Measurements from ENCODE around the gene PHGDH. TPM values are rescaled to one million over a fixed set of nuclear protein-coding genes. Genes with fewer than 3 reads are reported as not detected.

The PHGDH gene
- total RNA-seq, 1 donor from 2014 or later = 163 TPM

DNA sequence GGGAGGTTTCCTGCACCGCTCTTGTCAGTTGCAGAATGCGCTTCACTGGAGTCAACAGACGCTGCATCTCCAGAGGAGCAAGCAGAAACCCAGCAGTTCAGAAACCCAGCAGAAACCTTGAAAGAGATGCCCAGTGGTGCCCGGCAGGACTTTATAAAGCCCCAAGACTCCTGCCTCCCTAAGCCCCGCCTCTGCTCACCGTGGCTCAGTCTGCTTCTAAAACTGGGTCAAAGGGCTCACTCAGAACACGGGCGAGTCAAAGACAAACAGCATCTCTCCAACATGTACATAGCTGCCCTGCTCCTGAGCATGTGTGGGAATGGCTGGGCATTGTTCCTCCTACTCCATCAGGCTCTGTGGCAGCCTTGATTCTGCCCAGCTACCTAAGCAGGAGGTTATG lies 57.0 kb downstream of the PHGDH start, which contains the start of gene HMGCS2:
HMGCS2 (minus strand) TSS at position 128 of the 400 bp plus-strand sequence; CDS start at position 67, 61 bp downstream.
- DNase-seq (ENCODE audit: low read depth) = no peak
- TF ChIP-seq, protein P1, sequence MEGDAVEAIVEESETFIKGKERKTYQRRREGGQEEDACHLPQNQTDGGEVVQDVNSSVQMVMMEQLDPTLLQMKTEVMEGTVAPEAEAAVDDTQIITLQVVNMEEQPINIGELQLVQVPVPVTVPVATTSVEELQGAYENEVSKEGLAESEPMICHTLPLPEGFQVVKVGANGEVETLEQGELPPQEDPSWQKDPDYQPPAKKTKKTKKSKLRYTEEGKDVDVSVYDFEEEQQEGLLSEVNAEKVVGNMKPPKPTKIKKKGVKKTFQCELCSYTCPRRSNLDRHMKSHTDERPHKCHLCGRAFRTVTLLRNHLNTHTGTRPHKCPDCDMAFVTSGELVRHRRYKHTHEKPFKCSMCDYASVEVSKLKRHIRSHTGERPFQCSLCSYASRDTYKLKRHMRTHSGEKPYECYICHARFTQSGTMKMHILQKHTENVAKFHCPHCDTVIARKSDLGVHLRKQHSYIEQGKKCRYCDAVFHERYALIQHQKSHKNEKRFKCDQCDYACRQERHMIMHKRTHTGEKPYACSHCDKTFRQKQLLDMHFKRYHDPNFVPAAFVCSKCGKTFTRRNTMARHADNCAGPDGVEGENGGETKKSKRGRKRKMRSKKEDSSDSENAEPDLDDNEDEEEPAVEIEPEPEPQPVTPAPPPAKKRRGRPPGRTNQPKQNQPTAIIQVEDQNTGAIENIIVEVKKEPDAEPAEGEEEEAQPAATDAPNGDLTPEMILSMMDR (IDR thresholded peaks at IDR 0.05; ENCODE audit: insufficient read depth, low read length, poor library complexity, severe bottlenecking) = no peak
- no peak within 1 kb of the TSS for H3K4me3 ChIP-seq (ENCODE audit: low read depth, low read length)
- no peaks in the 10 kb centered on the region for H3K36me3 ChIP-seq (ENCODE audit: control insufficient read depth, insufficient read depth, low read length)
- no peaks in the 10 kb centered on the region for H3K27me3 ChIP-seq (ENCODE audit: control insufficient read depth, insufficient read depth, low read length)

DNA sequence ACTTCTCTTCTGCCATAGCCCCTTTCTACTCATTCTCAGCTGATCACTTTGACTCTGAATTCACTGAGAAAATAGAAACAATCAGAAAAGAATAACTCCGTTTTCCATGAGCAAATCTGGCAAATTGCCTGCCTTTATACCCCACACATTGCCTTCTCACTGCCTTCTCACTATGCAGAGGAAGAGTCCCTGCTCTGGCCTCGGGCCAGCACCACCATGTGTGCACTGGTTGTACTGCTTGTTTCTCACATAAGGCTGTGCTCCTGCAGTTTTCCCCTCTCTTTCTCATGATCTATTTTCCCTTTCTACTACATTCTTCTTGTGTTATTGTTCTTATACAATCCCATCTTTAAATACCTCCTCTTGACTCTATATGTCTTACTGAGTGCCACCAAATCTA lies 59.3 kb downstream of the PHGDH start:
- H3K27me3 ChIP-seq (ENCODE audit: control insufficient read depth, insufficient read depth, low read length) = no peaks in the 10 kb centered on the region
- no peaks in the 10 kb centered on the region for H3K36me3 ChIP-seq (ENCODE audit: control insufficient read depth, insufficient read depth, low read length)
- DNase-seq (ENCODE audit: low read depth) = no peak
- H3K4me3 ChIP-seq (ENCODE audit: low read depth, low read length) = no peak overlapping the region
- TF ChIP-seq, protein P1 (IDR thresholded peaks at IDR 0.05; ENCODE audit: insufficient read depth, low read length, poor library complexity, severe bottlenecking) = no peak

DNA sequence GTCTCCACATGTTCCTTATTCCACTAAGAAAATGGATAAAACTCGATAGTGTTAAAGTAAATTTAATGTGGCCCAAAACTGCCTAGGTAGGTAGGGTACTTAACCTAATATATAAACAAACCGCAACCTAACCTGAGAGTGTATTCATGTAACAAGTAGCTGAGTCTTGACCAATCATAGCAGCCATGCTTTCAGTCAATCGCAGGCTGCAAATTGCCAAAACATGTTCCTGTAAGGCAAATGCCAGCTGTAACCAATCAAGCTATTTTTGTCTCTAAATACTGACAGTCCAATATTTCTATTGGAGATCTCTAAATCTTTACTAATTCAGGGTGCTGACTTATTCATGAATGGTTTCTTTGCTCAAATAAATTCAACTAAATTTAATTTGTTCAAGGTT lies 60.0 kb downstream of the PHGDH start:
- no peak for DNase-seq (ENCODE audit: low read depth)
- Histone ChIP-seq H3K36me3 (ENCODE audit: control insufficient read depth, insufficient read depth, low read length) (no peaks in the 10 kb centered on the region), H3K27me3 (ENCODE audit: control insufficient read depth, insufficient read depth, low read length) (no peaks in the 10 kb centered on the region), H3K4me3 (ENCODE audit: low read depth, low read length) (no peak overlapping the region)
- TF ChIP-seq, protein P1 (IDR thresholded peaks at IDR 0.05; ENCODE audit: insufficient read depth, low read length, poor library complexity, severe bottlenecking) = no peak

DNA sequence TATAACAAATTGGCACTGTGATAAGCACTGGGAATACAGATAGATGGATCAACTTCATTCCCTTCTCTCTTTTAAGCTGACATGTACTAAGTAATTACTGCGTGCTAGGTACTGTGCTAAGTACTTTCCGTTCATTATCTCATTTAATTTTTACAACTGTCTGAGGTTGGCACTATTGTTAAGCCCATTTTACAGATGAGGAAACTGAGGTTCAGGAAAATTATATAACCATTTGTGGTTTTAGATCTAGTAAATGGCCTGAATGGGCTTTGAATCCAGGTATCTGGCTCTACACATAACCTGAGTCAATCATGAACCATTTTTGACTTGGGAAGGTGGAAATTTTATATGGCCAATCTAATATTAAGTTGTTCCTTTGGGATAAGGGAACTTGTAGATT lies 60.6 kb downstream of the PHGDH start:
- DNase-seq (ENCODE audit: low read depth) = no peak
- TF ChIP-seq, protein P1 (IDR thresholded peaks at IDR 0.05; ENCODE audit: insufficient read depth, low read length, poor library complexity, severe bottlenecking) = no peak
- Histone ChIP-seq H3K27me3 (ENCODE audit: control insufficient read depth, insufficient read depth, low read length) (no peaks in the 10 kb centered on the region), H3K36me3 (ENCODE audit: control insufficient read depth, insufficient read depth, low read length) (no peaks in the 10 kb centered on the region), H3K4me3 (ENCODE audit: low read depth, low read length) (no peak overlapping the region)

DNA sequence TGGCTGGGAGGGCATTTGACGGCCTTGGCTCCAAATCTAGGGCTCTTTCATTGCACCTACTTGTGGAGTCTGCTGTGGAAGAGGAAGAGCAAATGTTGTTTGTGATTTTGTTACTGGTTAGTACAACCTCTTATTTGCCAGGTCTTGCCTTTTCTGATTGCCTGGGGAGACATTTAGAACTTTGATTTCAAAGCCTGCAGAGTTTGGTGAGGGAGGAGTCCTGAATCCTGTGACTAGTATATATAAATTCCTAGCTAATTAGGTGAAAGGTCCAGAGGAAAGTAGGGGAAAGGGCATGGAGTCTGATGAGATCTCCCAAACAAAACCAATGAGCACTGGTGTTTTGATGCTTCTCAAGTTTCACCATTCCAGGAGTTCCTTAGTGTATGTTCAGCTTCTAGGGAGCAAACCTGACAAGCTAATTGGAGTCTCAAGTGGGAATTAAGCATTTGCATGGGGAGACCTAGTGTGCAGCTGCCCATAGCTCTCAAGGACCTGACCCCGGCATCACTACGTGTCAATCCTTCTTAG lies 62.0 kb downstream of the PHGDH start:
- H3K4me3 ChIP-seq (ENCODE audit: low read depth, low read length) = no peak overlapping the region
- TF ChIP-seq, protein P1 (IDR thresholded peaks at IDR 0.05; ENCODE audit: insufficient read depth, low read length, poor library complexity, severe bottlenecking) = no peak
- no peaks in the 10 kb centered on the region for H3K36me3 ChIP-seq (ENCODE audit: control insufficient read depth, insufficient read depth, low read length)
- no peaks in the 10 kb centered on the region for H3K27me3 ChIP-seq (ENCODE audit: control insufficient read depth, insufficient read depth, low read length)
- no peak for DNase-seq (ENCODE audit: low read depth)
